Naive thymus-derived CD8-positive, alpha-beta T cell (primary cell): ENCODE data around the gene RBP7. TPM values are rescaled to one million over a fixed set of nuclear protein-coding genes. Genes with fewer than 3 reads are reported as not detected.
A peak's percentile ranks its signal among the peaks of the same experiment; 100 is the strongest.

Source experiments
- ATAC-seq, 2 donors: fragments of 150-1000 bp; cut with Tn5 transposase in 1 of 2; sonication (Bioruptor Pico), chemical (Tn5 transposase) in 1 of 2; 1 replicate in 1 of 2; 2 replicates in 1 of 2; pipeline ENCODE4 v1.10.0; 2021; ENCODE audit warnings: mild to moderate bottlenecking in 2 of 2, moderate library complexity in 2 of 2
- POLR2A ChIA-PET: fragments of 350-600 bp; sonication (Branson Sonifier 250); formaldehyde crosslinking; loops from one replicate; lab custom pipeline; 2021; ENCODE audit warnings: antibody characterized with exemption; lab: Charles Lee
- DNase-seq, 10 donors: peaks; one replicate each; pipeline versions ENCODE4 v3.0.0 to v3.0.0-alpha.2; 2020 to 2022
- H3K27ac Mint-ChIP-seq, 10 donors: one replicate each; pipeline ENCODE4 v1.8.0; 2020 to 2022; ENCODE audit warnings: mild to moderate bottlenecking in 10 of 10, mixed read lengths in 10 of 10, moderate library complexity in 4 of 10, inconsistent platforms in 1 of 10
- H3K27me3 Mint-ChIP-seq, 5 donors: one replicate each; pipeline ENCODE4 v1.8.0; 2021 to 2022; ENCODE audit warnings: mixed read lengths in 5 of 5
- H3K36me3 Mint-ChIP-seq, 3 donors: one replicate each; pipeline ENCODE4 v1.8.0; 2020 to 2022; ENCODE audit warnings: mixed read lengths in 3 of 3, mild to moderate bottlenecking in 2 of 3, inconsistent platforms in 1 of 3
- H3K4me1 Mint-ChIP-seq, 4 donors: one replicate each; pipeline ENCODE4 v1.8.0; 2021 to 2022; ENCODE audit warnings: mixed read lengths in 4 of 4
- H3K4me3 Mint-ChIP-seq, 10 donors: one replicate each; pipeline ENCODE4 v1.8.0; 2020 to 2022; ENCODE audit warnings: mild to moderate bottlenecking in 10 of 10, mixed read lengths in 10 of 10, moderate library complexity in 6 of 10, inconsistent platforms in 1 of 10
- H3K9me3 Mint-ChIP-seq, 9 donors: one replicate each; pipeline ENCODE4 v1.8.0; 2020 to 2022; ENCODE audit warnings: mixed read lengths in 9 of 9, mild to moderate bottlenecking in 3 of 9, inconsistent platforms in 1 of 9, moderate library complexity in 1 of 9
- polyA plus RNA-seq, 3 donors: library from polyadenylated mRNA; unstranded; fragments of 300-500 nt; fragmentation: Illumina TruSeq; gene quantifications; one replicate each; pipeline ENCODE4 v1.2.3, GENCODE V29; 2021
- total RNA-seq, 8 experiments: library from RNA in 2 of 8; stranded (reverse) in 2 of 8; gene quantifications; one replicate each; pipeline ENCODE4 v1.2.3 and lab custom pipeline; 2021 to 2026

Gene RBP7
- total and polyA plus RNA-seq, 5 experiments from 2014 or later = not detected

DNA sequence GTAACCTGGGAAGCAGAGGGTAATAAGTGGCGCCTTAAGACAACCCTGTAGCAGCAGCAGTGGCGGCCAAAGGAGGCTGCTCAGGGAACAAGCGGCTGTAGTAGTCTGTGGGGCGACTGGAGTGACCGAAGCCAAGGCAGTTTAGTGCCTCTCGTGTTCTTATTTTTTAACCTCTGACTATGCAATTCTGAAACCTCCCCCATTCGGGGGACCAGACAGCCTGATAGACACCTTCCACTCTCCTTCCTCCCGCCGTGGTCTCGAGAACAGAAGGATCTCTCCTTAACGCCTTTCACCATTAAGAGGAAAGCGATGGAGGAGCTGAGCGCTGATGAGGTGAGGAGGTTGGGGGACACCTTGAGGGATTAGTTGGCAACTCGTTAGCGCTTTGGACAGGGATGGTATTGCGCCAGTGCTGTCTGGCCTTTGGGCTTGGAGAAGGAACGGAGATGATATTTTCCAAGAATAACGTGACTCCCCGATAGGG is 36.4 kb downstream of the RBP7 start:
- peak overlapping the region; percentile 93 to 98 (median 96) for H3K4me3 Mint-ChIP-seq
- ATAC-seq (peak; percentile 27 to 43), DNase-seq (peak in 1 of 10 donors; percentile 1)
- peaks cover 0 to 14% (median 0%) of the 10 kb centered on the region in 3 donors for H3K36me3 Mint-ChIP-seq
- no peaks in the 10 kb centered on the region for H3K9me3 Mint-ChIP-seq
- H3K27me3 Mint-ChIP-seq = no peaks in the 10 kb centered on the region
- peak overlapping the region; percentile 93 to 99 (median 97) for H3K27ac Mint-ChIP-seq
- POLR2A ChIA-PET = interaction anchor here (0.6 to 1.3 kb wide), 5 partner anchors 83 to 1863 kb away, joined by 3 to 9 read pairs (median 5); partner anchors contain the start of genes LZIC and NMNAT1
- peaks cover 13 to 32% (median 30%) of the 10 kb centered on the region in 4 donors for H3K4me1 Mint-ChIP-seq

DNA sequence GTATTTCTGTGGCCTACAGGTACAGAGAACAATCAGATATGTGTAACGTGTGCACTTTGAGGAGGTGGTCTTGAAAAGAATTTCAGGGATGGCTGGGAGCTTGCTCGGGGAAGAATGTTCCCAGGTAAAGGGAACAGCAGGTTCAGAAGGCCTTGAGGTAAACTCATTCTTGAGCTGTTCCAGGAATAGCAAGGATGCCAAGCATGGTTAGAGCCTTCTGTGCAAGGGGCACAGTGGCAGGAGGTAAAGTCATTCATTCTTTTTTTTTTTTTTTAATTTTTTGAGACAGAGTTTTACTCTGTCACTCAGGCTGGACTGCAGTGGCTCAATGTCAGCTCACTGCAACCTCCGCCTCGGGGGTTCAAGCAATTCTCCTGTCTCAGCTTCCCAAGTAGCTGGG is 45.7 kb downstream of the RBP7 start:
- POLR2A ChIA-PET = no interaction called here
- H3K27ac Mint-ChIP-seq = no peak overlapping the region
- DNase-seq = no peak
- H3K36me3 Mint-ChIP-seq = peaks cover 0 to 69% (median 8%) of the 10 kb centered on the region in 3 donors
- no peaks in the 10 kb centered on the region for H3K9me3 Mint-ChIP-seq
- ATAC-seq = no peak
- H3K27me3 Mint-ChIP-seq = no peaks in the 10 kb centered on the region
- H3K4me3 Mint-ChIP-seq = peak overlapping the region in 2 of 10 donors; percentile 16 to 38
- H3K4me1 Mint-ChIP-seq = peaks cover 22 to 58% (median 46%) of the 10 kb centered on the region in 4 donors

DNA sequence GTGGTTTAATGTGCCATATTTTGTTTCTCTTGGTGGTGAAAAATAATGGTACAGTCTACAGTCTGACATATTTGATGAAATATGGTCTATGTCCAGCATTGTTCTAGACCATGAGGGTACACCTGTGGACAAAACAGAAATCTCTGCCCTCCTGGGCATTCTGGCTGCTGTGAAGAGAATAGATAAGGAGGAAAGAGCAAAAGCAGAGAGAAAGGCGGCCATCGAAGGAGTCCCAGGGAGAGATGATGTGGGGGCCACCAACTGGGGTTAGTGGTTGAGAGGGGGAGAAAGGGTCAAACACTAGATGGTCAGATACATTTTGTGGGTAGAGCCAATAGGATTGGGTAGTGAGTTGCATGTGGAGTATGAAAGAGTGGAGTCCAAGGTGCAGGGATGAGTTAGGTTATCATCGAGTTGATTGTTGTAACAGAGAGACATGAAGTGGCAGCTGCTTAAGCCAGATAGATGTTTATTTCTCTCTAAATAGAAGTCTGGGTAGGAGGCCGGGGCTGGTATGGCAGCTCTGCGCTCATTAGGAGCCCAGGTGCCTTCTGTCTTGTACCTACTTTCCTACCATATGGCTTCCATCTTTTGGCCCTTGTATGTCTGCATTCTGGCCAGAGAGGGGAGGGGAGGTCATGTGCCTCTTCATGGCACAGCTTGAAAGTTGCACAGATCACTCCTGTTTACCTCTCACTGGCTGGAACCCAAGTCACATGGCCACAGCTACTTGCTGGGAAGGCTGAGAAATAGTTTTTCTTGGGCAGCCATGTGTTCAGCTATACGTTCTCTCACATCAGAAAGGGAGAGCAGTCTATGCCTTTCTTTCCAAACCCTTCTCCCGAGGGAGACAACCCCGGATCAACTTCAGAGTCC is 48.7 kb downstream of the RBP7 start:
- ATAC-seq (no peak), DNase-seq (no peak)
- POLR2A ChIA-PET = interaction anchor here (0.6 kb wide), 1 partner anchor 143 kb away, joined by 3 read pairs; no protein-coding TSS in a partner anchor
- Mint-ChIP-seq H3K27me3 (no peaks in the 10 kb centered on the region), H3K9me3 (no peaks in the 10 kb centered on the region), H3K36me3 (peaks cover 0 to 67% (median 12%) of the 10 kb centered on the region in 3 donors), H3K4me1 (peaks cover 28 to 62% (median 47%) of the 10 kb centered on the region in 4 donors), H3K27ac (peak overlapping the region in 1 of 10 donors; percentile 42), H3K4me3 (no peak overlapping the region)

DNA sequence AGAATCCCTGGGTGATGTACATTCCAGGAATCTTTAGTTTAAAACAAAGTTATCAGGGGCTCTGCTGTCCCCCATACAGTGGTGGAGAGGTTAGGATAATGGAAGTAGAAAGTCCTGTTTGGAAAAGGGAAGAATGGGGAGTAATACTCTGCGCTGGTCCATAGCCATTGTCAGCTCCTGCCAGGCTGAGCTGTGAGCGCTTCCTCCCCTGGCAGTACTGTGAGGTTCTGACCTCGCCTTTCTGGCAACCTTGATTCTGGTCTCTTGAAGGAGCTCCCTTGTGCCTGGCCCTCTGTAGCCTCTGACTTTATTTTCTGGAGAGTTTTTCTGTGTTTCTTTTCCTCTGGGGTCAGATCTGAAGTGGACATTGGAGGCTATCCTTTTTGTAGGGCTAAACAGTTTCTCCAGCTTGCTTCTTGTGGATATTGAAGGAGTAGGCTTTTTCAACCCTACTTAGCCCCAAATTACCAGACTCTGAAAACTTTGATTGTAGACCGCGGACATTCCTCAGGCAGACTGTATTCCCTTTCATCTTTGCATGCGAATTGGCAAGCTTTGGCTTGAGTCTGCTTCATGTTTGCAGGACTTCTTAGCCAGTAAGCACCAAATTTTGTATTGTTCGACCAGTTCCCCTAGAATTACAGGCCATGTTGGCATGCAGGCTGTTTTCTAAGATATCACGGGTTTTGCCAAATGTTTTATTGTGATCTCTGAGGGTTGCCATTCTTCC is 49.5 kb downstream of the RBP7 start:
- Mint-ChIP-seq H3K4me3 (no peak overlapping the region), H3K4me1 (peaks cover 26 to 63% (median 46%) of the 10 kb centered on the region in 4 donors)

DNA sequence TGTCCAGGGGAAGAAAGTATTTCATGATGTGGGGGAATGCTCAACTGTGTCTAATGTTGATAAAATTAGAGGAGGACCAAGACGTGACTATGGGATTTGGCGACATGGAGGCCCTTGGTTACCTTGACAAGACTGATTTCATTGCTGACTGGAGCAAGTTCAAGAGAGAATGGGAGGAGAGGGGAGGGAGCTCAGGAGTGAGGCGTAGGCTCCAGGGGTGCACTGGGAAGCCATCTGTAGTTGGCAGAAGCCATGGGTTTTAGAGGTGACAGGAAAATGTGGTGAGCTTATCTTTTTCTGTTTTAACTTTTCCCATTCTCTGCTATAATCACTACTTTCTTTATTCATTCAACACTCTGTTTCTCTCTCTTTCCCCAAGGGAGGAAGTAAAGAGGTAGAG is 51.6 kb downstream of the RBP7 start:
- H3K27me3 Mint-ChIP-seq = no peaks in the 10 kb centered on the region
- no peaks in the 10 kb centered on the region for H3K9me3 Mint-ChIP-seq
- H3K27ac Mint-ChIP-seq = no peak overlapping the region
- H3K36me3 Mint-ChIP-seq = peaks cover 0 to 69% (median 19%) of the 10 kb centered on the region in 3 donors
- H3K4me1 Mint-ChIP-seq = peaks cover 24 to 63% (median 38%) of the 10 kb centered on the region in 4 donors
- no peak for ATAC-seq
- POLR2A ChIA-PET = interaction anchor here (0.6 kb wide), 1 partner anchor 132 kb away, joined by 3 read pairs; no protein-coding TSS in a partner anchor
- H3K4me3 Mint-ChIP-seq = no peak overlapping the region
- no peak for DNase-seq

More for the DNA sequence above, 49.5 kb downstream of the RBP7 start:
- peak overlapping the region in 2 of 10 donors; percentile 17 to 23 for H3K27ac Mint-ChIP-seq
- no peaks in the 10 kb centered on the region for H3K9me3 Mint-ChIP-seq
- H3K27me3 Mint-ChIP-seq = no peaks in the 10 kb centered on the region
- POLR2A ChIA-PET = interaction anchor here (0.7 kb wide), 1 partner anchor 128 kb away, joined by 4 read pairs; no protein-coding TSS in a partner anchor
- DNase-seq (no peak), ATAC-seq (no peak)
- H3K36me3 Mint-ChIP-seq = peaks cover 0 to 67% (median 16%) of the 10 kb centered on the region in 3 donors

DNA sequence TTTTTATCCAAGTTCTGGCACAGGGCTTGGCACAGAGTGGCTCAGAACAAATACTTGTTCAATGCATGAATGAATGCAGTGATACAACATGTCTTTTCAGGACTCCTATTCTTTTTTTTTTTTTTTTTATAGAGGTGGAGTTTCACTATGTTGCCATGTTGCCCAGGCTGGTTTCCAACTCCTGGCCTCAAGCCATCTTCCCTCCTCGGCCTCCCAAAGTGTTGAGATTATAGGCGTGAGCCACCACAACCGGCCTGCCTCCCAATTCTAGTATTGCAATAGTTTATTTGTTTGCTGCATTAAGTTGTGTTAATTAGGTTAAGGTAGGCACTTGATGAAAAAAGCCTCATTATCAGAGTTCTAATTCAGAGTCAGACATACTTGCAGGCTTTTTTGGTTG is 53.6 kb downstream of the RBP7 start:
- POLR2A ChIA-PET = no interaction called here
- no peak for ATAC-seq
- H3K4me3 Mint-ChIP-seq = no peak overlapping the region
- H3K36me3 Mint-ChIP-seq = peaks cover 0 to 66% (median 15%) of the 10 kb centered on the region in 3 donors
- peaks cover 20 to 49% (median 27%) of the 10 kb centered on the region in 4 donors for H3K4me1 Mint-ChIP-seq
- no peaks in the 10 kb centered on the region for H3K9me3 Mint-ChIP-seq
- H3K27me3 Mint-ChIP-seq = no peaks in the 10 kb centered on the region
- DNase-seq = no peak
- H3K27ac Mint-ChIP-seq = no peak overlapping the region

DNA sequence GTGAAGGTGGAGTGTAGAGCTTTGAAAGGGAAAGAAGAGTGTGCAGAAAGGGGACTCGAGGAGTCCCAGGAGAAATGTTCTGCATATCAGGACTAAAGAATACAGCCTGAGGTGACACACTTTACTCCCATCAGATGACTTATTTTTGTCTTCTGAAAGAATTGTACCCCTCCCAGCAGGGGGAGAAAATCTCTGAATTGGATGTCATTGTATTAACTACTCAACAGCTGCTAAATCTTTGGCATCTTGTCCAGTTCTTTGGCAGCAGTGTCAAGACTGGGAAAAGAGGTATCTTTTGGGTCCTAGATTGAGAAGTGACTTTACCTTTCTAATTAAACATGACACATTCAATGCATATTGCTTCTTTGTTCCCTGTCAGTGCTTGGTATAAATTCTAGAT is 54.6 kb downstream of the RBP7 start:
- DNase-seq (no peak), ATAC-seq (no peak)
- peak overlapping the region in 1 of 10 donors; percentile 27 for H3K27ac Mint-ChIP-seq
- H3K36me3 Mint-ChIP-seq = peaks cover 0 to 68% (median 15%) of the 10 kb centered on the region in 3 donors
- POLR2A ChIA-PET = no interaction called here
- H3K9me3 Mint-ChIP-seq = no peaks in the 10 kb centered on the region
- H3K4me1 Mint-ChIP-seq = peaks cover 16 to 43% (median 20%) of the 10 kb centered on the region in 4 donors
- no peaks in the 10 kb centered on the region for H3K27me3 Mint-ChIP-seq
- H3K4me3 Mint-ChIP-seq = no peak overlapping the region

DNA sequence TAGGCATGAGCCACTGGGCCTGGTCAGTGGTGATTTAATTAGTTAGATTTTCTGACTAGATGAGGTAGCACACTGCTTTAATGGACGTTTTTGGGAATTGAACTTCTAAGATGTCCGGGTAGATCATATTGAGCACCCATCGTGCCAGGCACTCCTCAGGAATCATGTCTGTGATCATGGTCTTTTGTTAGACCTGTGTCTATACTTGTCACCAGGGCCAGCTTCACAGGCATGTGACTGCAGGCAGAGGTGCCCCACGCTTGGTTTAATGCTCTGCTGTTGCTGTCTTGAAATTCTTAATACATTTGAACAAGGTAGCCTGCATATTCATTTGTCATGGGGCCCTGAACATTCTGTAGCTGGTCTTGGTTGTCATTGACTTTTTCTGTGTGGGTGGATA is 55.3 kb downstream of the RBP7 start:
- Mint-ChIP-seq H3K27ac (no peak overlapping the region), H3K9me3 (no peaks in the 10 kb centered on the region), H3K36me3 (peaks cover 0 to 62% (median 15%) of the 10 kb centered on the region in 3 donors), H3K4me1 (peaks cover 10 to 37% (median 15%) of the 10 kb centered on the region in 4 donors), H3K27me3 (no peaks in the 10 kb centered on the region), H3K4me3 (no peak overlapping the region)
- no peak for DNase-seq
- ATAC-seq = no peak
- POLR2A ChIA-PET = no interaction called here

DNA sequence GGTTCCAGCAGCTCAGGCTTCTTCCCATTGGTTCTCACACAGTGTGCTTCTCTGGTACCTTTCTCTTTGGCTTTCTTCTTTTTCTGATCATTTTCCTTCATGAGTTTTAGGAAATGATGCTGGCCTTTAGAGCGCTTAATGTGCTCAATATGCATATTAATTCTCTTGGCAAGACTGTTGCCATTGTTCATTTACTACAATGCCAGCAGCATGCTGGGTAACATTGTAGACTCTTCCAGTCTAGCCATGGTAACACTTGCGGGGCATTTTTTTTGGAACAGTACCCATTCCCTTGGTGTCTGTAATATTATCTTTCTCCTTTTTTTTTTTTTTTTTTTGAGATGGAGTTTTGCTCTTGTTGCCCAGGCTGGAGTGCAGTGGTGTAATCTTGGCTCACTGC is 57.4 kb downstream of the RBP7 start:
- Mint-ChIP-seq H3K4me1 (peaks cover 2 to 32% (median 9%) of the 10 kb centered on the region in 4 donors), H3K27me3 (no peaks in the 10 kb centered on the region), H3K36me3 (peaks cover 0 to 60% (median 13%) of the 10 kb centered on the region in 3 donors), H3K9me3 (no peaks in the 10 kb centered on the region), H3K27ac (no peak overlapping the region), H3K4me3 (no peak overlapping the region)
- POLR2A ChIA-PET = no interaction called here
- DNase-seq (no peak), ATAC-seq (no peak)

DNA sequence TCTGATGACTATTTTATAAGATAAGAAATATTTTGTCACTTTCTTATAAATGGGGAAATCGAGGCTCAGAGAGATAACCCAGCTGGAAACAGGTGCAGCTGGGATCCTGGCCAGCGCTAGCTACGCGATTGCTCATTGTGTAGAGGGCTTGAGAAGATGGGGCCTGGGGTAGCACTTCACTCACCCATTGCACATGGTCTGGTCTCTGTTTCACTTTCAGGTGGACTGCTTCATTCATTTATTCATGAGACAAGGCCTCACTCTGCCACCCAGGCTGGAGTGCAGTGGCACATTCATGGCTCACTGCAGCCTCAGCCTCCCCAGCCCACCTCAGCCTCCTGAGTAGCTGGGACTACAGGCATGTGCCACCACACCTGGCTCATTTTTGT is 59.6 kb downstream of the RBP7 start:
- Mint-ChIP-seq H3K27ac (no peak overlapping the region), H3K27me3 (no peaks in the 10 kb centered on the region), H3K36me3 (peaks cover 0 to 44% (median 8%) of the 10 kb centered on the region in 3 donors), H3K9me3 (no peaks in the 10 kb centered on the region), H3K4me3 (no peak overlapping the region), H3K4me1 (peaks cover 0 to 21% (median 9%) of the 10 kb centered on the region in 4 donors)
- no peak for DNase-seq
- ATAC-seq = no peak
- POLR2A ChIA-PET = no interaction called here

DNA sequence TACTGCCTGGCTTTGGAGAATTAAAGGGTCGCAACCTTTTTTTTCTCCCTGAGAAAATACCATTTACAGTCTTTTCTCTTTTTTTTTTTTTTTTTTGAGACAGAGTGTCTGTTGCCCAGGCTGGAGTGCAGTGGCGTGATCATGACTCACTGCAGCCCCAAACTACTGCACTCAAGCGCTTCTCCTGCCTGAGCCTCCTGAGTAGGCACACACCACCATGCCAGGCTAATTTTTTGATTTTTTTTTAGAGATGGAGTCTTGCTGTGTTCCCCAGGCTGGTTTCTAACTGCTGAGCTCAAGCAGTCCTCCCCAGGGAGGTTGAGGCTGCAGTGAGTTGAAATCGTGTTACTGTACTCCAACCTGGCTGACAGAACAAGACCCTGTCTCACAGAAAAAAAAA is 60.3 kb downstream of the RBP7 start:
- POLR2A ChIA-PET = no interaction called here
- Mint-ChIP-seq H3K4me1 (peaks cover 0 to 16% (median 9%) of the 10 kb centered on the region in 4 donors), H3K36me3 (peaks cover 0 to 37% (median 7%) of the 10 kb centered on the region in 3 donors), H3K9me3 (no peaks in the 10 kb centered on the region), H3K27ac (peak overlapping the region in 1 of 10 donors; percentile 2), H3K27me3 (no peaks in the 10 kb centered on the region), H3K4me3 (no peak overlapping the region)
- DNase-seq (no peak), ATAC-seq (no peak)

DNA sequence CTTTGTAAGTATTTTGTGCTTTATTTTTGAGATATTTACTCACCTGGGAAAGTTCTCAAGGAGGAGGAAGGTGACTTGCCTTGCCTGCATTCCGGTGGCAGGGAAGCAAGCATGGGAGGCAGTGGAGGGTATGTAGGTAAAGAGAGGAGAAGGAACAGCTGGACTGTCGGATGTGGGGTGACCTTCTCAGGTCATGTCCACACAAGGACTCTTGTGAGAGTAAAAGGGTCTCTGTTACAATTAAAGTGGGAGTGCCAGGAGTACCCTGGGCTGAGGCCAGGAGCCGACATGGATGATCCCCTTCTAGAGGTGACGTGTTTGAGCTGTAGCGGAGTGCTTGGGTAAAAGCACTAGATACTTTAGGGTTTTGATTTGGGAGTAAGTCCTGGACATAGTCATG is 60.8 kb downstream of the RBP7 start:
- H3K9me3 Mint-ChIP-seq = no peaks in the 10 kb centered on the region
- peaks cover 0 to 33% (median 3%) of the 10 kb centered on the region in 3 donors for H3K36me3 Mint-ChIP-seq
- H3K27me3 Mint-ChIP-seq = no peaks in the 10 kb centered on the region
- POLR2A ChIA-PET = no interaction called here
- ATAC-seq = no peak
- no peak for DNase-seq
- peaks cover 0 to 14% (median 9%) of the 10 kb centered on the region in 4 donors for H3K4me1 Mint-ChIP-seq
- no peak overlapping the region for H3K4me3 Mint-ChIP-seq
- H3K27ac Mint-ChIP-seq = peak overlapping the region in 1 of 10 donors; percentile 2
